Fibroblast of villous mesenchyme (primary cell): ENCODE results near the gene TTC9. TPM values are rescaled to one million over a fixed set of nuclear protein-coding genes. Genes with fewer than 3 reads are reported as not detected.

Source experiments
- DNase-seq: peaks from one replicate; pipeline ENCODE4 v3.0.0-alpha.2; 2010; ENCODE audit warnings: low read depth
- H3K4me3 ChIP-seq: 2 replicates; pipeline ENCODE4 v1.5.1; 2011; ENCODE audit warnings: low read depth, mild to moderate bottlenecking, low read length
- CTCF ChIP-seq: IDR thresholded peaks from 2 replicates; pipeline ENCODE4 v1.5.1; 2012; ENCODE audit warnings: low read depth, mild to moderate bottlenecking, low read length; ENCODE audit not compliant: insufficient read depth
- total RNA-seq: library from RNA; depleted of rRNA; stranded (reverse); fragments of >200 nt; gene quantifications from 2 replicates; pipeline ENCODE4 v1.2.3, GENCODE V29; 2012

Gene TTC9
- total RNA-seq, 1 donor = under 0.01 TPM

GRCh38 chr14:70643967-70644366 lies 2.3 kb downstream of the TTC9 start:
- no peak for TF ChIP-seq CTCF
- no peak for DNase-seq
- H3K4me3 ChIP-seq = no peak overlapping the region

- DNase-seq = no peak
- H3K4me3 ChIP-seq = no peak overlapping the region
- no peak for TF ChIP-seq CTCF
Observed at GRCh38 chr14:70645892-70646291, 4.2 kb downstream of the TTC9 start.

- TF ChIP-seq CTCF = no peak
- H3K4me3 ChIP-seq = no peak overlapping the region
- DNase-seq = no peak
Observed at GRCh38 chr14:70646705-70647104, 5.0 kb downstream of the TTC9 start.

- TF ChIP-seq CTCF = no peak
- DNase-seq = no peak
- H3K4me3 ChIP-seq = no peak overlapping the region
Observed at GRCh38 chr14:70648346-70648745, 6.6 kb downstream of the TTC9 start.

- H3K4me3 ChIP-seq = no peak overlapping the region
- DNase-seq = no peak
- TF ChIP-seq CTCF = no peak
Observed at GRCh38 chr14:70649803-70650202, 8.1 kb downstream of the TTC9 start.

- H3K4me3 ChIP-seq = no peak overlapping the region
- TF ChIP-seq CTCF = no peak
- no peak for DNase-seq
Observed at GRCh38 chr14:70651522-70651921, 9.8 kb downstream of the TTC9 start.

GRCh38 chr14:70652871-70653270 lies 11.2 kb downstream of the TTC9 start:
- DNase-seq = no peak
- no peak for TF ChIP-seq CTCF
- H3K4me3 ChIP-seq = no peak overlapping the region
